Stomach smooth muscle (tissue), 2 donors: ENCODE results near the gene EYS.

Experiments used
- H3K27ac ChIP-seq: one replicate; pipeline ENCODE4 v1.7.0; 2013; ENCODE audit warnings: mild to moderate bottlenecking, low read length, inconsistent platforms
- H3K27me3 ChIP-seq, 2 donors: one replicate each; pipeline ENCODE4 v1.7.0; 2013; ENCODE audit warnings: low read length in 2 of 2; ENCODE audit not compliant: insufficient read depth in 2 of 2, control insufficient read depth in 1 of 2
- H3K36me3 ChIP-seq, 2 donors: one replicate each; pipeline ENCODE4 v1.7.0; 2013; ENCODE audit warnings: low read length in 2 of 2; ENCODE audit not compliant: control insufficient read depth in 2 of 2, insufficient read depth in 2 of 2
- H3K4me1 ChIP-seq: one replicate; pipeline ENCODE4 v1.7.0; 2013; ENCODE audit warnings: low read length; ENCODE audit not compliant: control insufficient read depth, insufficient read depth
- H3K4me3 ChIP-seq, 2 donors: one replicate each; pipeline ENCODE4 v1.7.0; 2013; ENCODE audit warnings: low read length in 2 of 2
- H3K9ac ChIP-seq, 2 donors: one replicate each; pipeline ENCODE4 v1.7.0; 2013; ENCODE audit warnings: low read length in 2 of 2, mild to moderate bottlenecking in 1 of 2
- H3K9me3 ChIP-seq, 2 donors: one replicate each; pipeline ENCODE4 v1.7.0; 2013; ENCODE audit warnings: low read length in 2 of 2; ENCODE audit not compliant: control insufficient read depth in 2 of 2
- donor health status: healthy.
- donor health status: Pancreatic carcinoma.

Gene EYS

GRCh38 chr6:65248101-65248610 is 458.9 kb downstream of the EYS start:
- H3K9ac ChIP-seq, result no peak overlapping the region
- no peaks in the 10 kb centered on the region for H3K9me3 ChIP-seq
- H3K4me1 ChIP-seq, result no peaks in the 10 kb centered on the region
- no peak overlapping the region for H3K27ac ChIP-seq
- no peaks in the 10 kb centered on the region for H3K36me3 ChIP-seq
- no peak overlapping the region for H3K4me3 ChIP-seq
- no peaks in the 10 kb centered on the region for H3K27me3 ChIP-seq

GRCh38 chr6:65231616-65232015 is 475.4 kb downstream of the EYS start:
- Histone ChIP-seq H3K27ac (no peak overlapping the region), H3K36me3 (no peaks in the 10 kb centered on the region), H3K9ac (no peak overlapping the region), H3K27me3 (no peaks in the 10 kb centered on the region), H3K4me3 (no peak overlapping the region), H3K9me3 (no peaks in the 10 kb centered on the region), H3K4me1 (no peaks in the 10 kb centered on the region)

- no peaks in the 10 kb centered on the region for H3K4me1 ChIP-seq
These were observed 477.2 kb downstream of the EYS start for GRCh38 chr6:65229825-65230224.

GRCh38 chr6:65221153-65221552 is 485.9 kb downstream of the EYS start:
- no peaks in the 10 kb centered on the region for H3K4me1 ChIP-seq
- no peaks in the 10 kb centered on the region for H3K27me3 ChIP-seq
- no peaks in the 10 kb centered on the region for H3K9me3 ChIP-seq
- H3K36me3 ChIP-seq, result no peaks in the 10 kb centered on the region
- no peak overlapping the region for H3K9ac ChIP-seq
- H3K4me3 ChIP-seq, result no peak overlapping the region
- no peak overlapping the region for H3K27ac ChIP-seq

More at GRCh38 chr6:65229825-65230224, 477.2 kb downstream of the EYS start:
- Histone ChIP-seq H3K36me3 (no peaks in the 10 kb centered on the region), H3K4me3 (no peak overlapping the region), H3K27me3 (no peaks in the 10 kb centered on the region), H3K9ac (no peak overlapping the region), H3K9me3 (no peaks in the 10 kb centered on the region), H3K27ac (no peak overlapping the region)

GRCh38 chr6:65202738-65203137 is 504.3 kb downstream of the EYS start:
- Histone ChIP-seq H3K36me3 (no peaks in the 10 kb centered on the region), H3K9me3 (peaks cover 3 to 4% of the 10 kb centered on the region in 2 donors), H3K9ac (no peak overlapping the region), H3K4me1 (no peaks in the 10 kb centered on the region), H3K27me3 (no peaks in the 10 kb centered on the region), H3K27ac (no peak overlapping the region), H3K4me3 (no peak overlapping the region)

- Histone ChIP-seq H3K4me3 (no peak overlapping the region), H3K9ac (no peak overlapping the region), H3K27me3 (no peaks in the 10 kb centered on the region), H3K4me1 (no peaks in the 10 kb centered on the region), H3K36me3 (no peaks in the 10 kb centered on the region), H3K9me3 (peaks cover 3 to 4% of the 10 kb centered on the region in 2 donors), H3K27ac (no peak overlapping the region)
These were observed 507.3 kb downstream of the EYS start for GRCh38 chr6:65199683-65200082.

GRCh38 chr6:65199121-65199520 is 507.9 kb downstream of the EYS start:
- Histone ChIP-seq H3K36me3 (no peaks in the 10 kb centered on the region), H3K9me3 (peaks cover 3 to 4% of the 10 kb centered on the region in 2 donors), H3K4me1 (no peaks in the 10 kb centered on the region), H3K9ac (no peak overlapping the region), H3K27ac (no peak overlapping the region), H3K4me3 (no peak overlapping the region), H3K27me3 (no peaks in the 10 kb centered on the region)

GRCh38 chr6:65191471-65191870 is 515.6 kb downstream of the EYS start:
- H3K4me1 ChIP-seq, result no peaks in the 10 kb centered on the region
- H3K27ac ChIP-seq, result no peak overlapping the region

GRCh38 chr6:65189236-65189881 is 517.7 kb downstream of the EYS start:
- no peak overlapping the region for H3K4me3 ChIP-seq
- H3K27me3 ChIP-seq, result no peaks in the 10 kb centered on the region
- H3K9ac ChIP-seq, result no peak overlapping the region
- H3K27ac ChIP-seq, result no peak overlapping the region
- no peaks in the 10 kb centered on the region for H3K9me3 ChIP-seq
- no peaks in the 10 kb centered on the region for H3K36me3 ChIP-seq
- H3K4me1 ChIP-seq, result no peaks in the 10 kb centered on the region

More at GRCh38 chr6:65191471-65191870, 515.6 kb downstream of the EYS start:
- Histone ChIP-seq H3K4me3 (no peak overlapping the region), H3K36me3 (no peaks in the 10 kb centered on the region), H3K27me3 (no peaks in the 10 kb centered on the region), H3K9me3 (no peaks in the 10 kb centered on the region), H3K9ac (no peak overlapping the region)

GRCh38 chr6:65186826-65187225 is 520.2 kb downstream of the EYS start:
- Histone ChIP-seq H3K27ac (no peak overlapping the region), H3K9me3 (no peaks in the 10 kb centered on the region), H3K4me1 (no peaks in the 10 kb centered on the region), H3K4me3 (no peak overlapping the region), H3K27me3 (no peaks in the 10 kb centered on the region), H3K9ac (no peak overlapping the region), H3K36me3 (no peaks in the 10 kb centered on the region)

GRCh38 chr6:65182681-65183080 is 524.3 kb downstream of the EYS start:
- H3K27me3 ChIP-seq, result no peaks in the 10 kb centered on the region
- no peaks in the 10 kb centered on the region for H3K4me1 ChIP-seq
- H3K36me3 ChIP-seq, result no peaks in the 10 kb centered on the region
- H3K9ac ChIP-seq, result no peak overlapping the region
- no peak overlapping the region for H3K4me3 ChIP-seq
- H3K27ac ChIP-seq, result no peak overlapping the region
- H3K9me3 ChIP-seq, result no peaks in the 10 kb centered on the region
